Measurements from ENCODE around the gene MAP3K14.
"Not testable (repeated sequence)": the region's sequence is repeated elsewhere in the genome, so short reads cannot be mapped to it uniquely, and the experiment has no call there.

Gene MAP3K14

DNA sequence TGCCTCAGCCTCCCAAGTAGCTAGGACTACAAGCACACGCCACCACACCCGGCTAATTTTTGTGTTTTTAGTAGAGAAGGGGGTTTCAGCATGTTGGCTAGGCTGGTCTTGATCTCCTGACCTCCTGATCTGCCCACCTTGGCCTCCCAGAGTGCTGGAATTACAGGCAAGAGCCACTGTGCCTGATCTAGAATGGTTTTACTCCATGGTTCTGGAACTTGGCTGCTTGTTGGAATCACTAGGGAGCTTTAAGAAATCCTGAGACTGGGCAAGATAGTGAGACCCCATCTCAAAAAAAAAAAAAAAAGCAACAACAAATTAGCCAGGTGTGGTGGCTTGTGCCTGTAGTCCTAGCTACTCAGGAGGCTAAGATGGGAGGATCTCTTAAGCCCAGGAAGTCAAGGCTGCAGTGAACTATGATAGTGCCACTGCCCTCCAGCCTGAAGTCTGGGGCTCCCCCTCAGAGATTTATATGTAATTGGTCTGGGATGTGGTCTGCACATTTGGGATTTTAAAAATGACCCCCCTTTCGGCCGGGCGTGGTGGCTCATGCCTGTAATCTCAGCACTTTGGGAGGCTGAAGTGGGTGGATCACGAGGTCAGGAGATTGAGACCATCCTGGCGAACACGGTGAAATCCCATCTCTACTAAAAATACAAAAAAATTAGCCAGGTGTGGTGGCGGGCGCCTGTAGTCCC is 27.3 kb upstream of the MAP3K14 start:
- H3K4me3 Mint-ChIP-seq, H3K27me3 Mint-ChIP-seq, H3K27ac Mint-ChIP-seq, ATAC-seq, DNase-seq, H3K9me3 Mint-ChIP-seq: not testable (repeated sequence)
- peaks cover 15% of the 10 kb centered on the region for H3K4me1 Mint-ChIP-seq

DNA sequence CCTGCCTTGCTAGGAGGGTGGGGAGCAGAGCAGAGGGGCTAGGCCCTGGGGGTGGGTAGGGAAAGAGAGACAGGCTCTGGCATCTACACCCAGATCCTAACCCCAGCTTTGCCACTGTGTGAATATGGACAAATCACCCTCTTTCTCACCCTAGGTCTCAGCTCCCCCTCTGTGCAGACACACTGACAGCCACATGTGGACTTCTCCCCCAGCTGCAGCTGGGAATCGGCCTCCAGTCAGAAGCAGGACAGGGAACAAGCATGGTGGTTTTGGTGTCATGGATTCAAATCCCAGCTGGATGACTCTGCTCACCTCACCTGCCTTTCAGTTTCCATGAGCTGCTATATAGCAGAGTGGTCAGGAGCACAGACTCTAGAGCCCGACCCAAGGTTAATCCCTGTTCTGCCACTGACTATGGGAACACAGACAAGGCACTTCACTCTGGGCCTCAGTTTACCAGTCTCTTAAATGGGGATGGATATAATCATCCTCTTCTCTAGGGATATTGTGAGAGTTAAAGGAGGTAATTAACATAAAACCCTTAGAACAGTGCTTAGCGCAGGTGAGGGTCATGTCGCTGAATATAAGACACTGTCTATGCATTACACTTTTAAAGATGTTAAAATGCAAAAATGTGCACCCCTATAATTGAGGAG is 26.2 kb upstream of the MAP3K14 start:
- Mint-ChIP-seq H3K27me3 (peaks cover 8% of the 10 kb centered on the region), H3K4me1 (peaks cover 15% of the 10 kb centered on the region), H3K9me3 (no peaks in the 10 kb centered on the region), H3K4me3 (no peak overlapping the region), H3K27ac (no peak overlapping the region)
- DNase-seq, result no peak
- ATAC-seq, result no peak

DNA sequence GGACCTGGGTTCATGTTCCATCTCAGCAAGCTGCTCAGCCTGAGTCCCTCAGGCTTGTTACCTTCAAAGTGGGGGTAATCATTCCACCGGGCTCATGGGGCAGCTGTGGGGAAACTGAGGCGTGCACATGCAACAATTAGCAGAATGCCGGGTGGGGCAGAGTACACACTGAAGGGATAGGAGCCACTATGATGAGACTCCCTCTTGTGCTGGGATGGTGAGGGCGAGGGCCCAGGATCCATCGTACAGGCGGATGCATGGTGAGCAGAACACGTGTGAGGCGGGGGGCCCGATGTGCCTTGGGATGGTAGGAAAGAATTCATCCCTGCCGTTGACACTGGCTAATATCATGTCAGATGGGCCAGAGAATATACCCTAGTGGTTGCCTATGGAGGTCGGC is 25.5 kb upstream of the MAP3K14 start:
- no peaks in the 10 kb centered on the region for H3K9me3 Mint-ChIP-seq
- H3K4me1 Mint-ChIP-seq, result peaks cover 15% of the 10 kb centered on the region
- H3K27me3 Mint-ChIP-seq, result peaks cover 8% of the 10 kb centered on the region
- H3K27ac Mint-ChIP-seq, result no peak overlapping the region
- no peak overlapping the region for H3K4me3 Mint-ChIP-seq
- no peak for ATAC-seq
- no peak for DNase-seq

DNA sequence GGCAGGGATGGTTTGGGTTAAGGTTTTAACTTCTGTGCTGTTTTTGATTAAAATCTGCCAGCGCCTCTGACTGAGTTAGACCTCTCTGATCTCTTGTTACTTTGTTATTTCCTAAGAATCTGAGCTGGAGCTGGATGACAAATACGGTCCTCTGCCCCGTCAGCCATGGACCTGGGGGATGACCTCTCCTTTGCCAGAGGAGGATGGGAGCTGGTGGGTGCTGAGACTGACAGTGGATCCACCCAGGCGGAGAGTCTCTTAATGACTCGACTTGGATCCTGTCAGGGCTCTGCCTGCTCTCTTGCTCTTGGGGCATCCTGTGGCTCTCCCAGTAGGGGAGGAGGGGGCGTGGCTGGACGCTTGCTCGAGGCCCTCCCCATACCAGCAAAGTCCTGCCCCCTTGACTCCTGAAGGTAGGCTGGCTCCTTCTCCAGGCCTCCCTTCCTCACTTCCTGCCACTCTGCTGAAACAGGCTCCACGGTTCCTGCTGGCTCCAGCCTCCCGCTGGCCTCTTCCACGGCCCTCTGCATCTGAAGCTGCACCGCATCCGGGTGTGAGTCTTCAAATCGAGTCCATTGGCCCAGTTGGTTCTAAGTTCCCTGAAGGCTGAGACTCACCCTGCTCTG is 24.8 kb upstream of the MAP3K14 start:
- no peak for DNase-seq
- H3K4me3 Mint-ChIP-seq, result no peak overlapping the region

DNA sequence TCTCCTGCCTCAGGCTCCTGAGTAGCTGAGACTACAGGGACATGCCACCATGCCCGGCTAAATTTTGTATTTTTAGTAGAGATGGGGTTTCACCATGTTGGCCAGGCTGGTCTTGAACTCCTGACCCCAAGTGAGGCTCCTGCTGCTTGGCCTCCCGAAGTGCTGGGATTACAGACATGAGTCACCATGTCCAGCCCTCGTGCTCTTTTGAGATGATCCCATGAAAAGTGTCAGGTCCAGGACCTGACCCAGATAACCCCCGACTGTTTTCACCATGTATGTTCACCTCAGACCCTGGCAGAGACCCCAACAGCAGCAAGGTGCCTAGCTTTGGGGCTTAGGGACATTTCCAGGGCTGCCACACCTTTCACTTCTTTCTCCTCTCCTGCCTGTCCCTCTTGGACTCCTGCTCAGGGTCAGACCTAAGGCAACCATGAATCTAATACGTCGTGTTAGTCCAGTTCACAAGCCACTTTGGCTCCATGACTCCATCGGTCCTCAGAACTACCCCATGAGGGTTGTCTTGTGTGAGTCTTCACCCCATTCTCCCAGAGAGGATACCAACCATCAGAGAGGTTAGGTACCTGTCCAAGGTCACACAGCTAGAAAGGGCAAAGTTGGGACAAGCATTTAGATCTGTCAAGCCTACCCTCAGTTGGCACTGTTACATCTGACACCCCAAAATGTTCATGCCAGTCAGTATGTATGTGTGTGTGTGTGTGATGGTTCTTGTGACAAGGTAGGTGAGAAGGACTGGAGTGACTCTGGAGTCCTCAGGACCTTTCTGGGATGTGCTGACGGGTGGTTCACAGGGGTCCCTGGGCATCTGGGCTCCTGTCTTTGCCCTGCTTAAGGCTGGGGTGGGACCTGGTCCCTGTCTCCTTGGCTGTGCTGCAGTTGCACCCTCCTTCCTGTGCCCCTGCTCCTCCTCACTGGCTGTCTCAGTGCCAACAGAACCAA is 23.1 kb upstream of the MAP3K14 start:
- DNase-seq, result no peak
- Mint-ChIP-seq H3K4me3 (no peak overlapping the region), H3K4me1 (peaks cover 2% of the 10 kb centered on the region), H3K27me3 (peaks cover 8% of the 10 kb centered on the region), H3K27ac (no peak overlapping the region), H3K9me3 (no peaks in the 10 kb centered on the region)
- no peak for ATAC-seq

More for the DNA sequence above, 24.8 kb upstream of the MAP3K14 start:
- ATAC-seq, result no peak
- Mint-ChIP-seq H3K27me3 (peaks cover 8% of the 10 kb centered on the region), H3K27ac (no peak overlapping the region), H3K4me1 (peaks cover 15% of the 10 kb centered on the region), H3K9me3 (no peaks in the 10 kb centered on the region)

DNA sequence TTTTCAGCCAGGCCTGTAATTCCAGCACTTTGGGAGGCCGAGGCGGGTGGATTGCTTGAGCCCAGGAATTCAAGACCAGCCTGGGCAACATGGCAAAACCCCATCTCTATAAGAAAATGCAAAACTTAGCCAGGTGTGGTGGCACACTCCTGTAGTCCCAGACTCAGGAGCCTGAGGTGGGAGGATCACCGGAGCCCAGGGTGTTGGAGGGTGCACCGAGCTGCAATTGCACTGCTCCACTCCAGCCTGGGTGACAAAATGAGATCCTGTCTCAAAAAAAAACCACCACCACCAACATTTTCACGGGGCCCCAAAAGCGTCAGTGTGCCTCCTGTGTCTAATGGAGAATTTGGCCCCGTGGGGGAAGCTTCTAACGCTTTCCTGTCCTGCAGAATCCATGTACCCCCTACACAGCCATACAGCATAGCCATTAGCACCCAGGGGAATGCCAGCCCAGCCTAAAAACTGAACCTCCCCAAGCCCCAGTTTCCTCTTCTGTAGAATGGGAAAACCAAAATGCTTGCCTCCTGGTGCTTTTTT is 22.2 kb upstream of the MAP3K14 start:
- Mint-ChIP-seq H3K4me3 (no peak overlapping the region), H3K9me3 (no peaks in the 10 kb centered on the region), H3K4me1 (peaks cover 5% of the 10 kb centered on the region), H3K27ac (no peak overlapping the region), H3K27me3 (peaks cover 8% of the 10 kb centered on the region)
- ATAC-seq (no peak), DNase-seq (no peak)

DNA sequence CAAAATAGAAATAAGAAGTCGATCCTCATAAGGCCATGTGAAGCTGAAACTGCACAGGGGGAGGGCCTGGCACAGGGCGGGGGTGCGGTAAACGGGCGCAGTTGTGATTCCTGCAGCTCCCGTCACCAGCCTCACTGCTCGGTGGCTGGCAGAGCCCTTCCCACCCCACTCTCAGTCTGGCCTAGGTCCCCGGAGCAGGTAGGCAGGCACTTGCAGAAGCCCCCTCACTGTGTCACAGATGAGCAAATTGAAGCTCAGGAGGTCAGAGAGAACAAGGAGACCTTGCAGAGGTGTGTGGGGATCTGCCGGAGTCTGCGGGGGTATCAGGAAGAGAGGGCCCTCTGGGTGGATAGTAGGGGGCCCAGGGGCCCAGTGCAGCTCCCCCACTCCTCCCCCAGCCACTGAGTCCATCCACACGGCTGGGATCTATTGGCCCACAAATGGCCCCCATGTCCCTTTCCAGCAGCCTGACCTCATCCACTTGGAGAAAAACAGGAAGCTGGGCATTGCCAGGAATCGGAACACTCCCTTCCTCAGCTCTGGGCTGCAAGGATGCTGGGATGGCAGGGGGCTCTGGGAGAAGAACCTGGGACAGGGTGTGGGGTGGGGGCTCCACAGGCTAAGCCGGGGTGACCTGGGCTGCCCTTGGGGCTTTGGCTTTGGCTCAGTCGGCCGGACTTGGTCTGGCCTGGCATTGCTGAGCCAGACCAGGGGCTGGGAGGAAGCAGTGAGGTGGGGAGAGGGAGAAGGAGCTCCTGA is 21.4 kb upstream of the MAP3K14 start:
- DNase-seq (no peak), ATAC-seq (no peak)
- peaks cover 14% of the 10 kb centered on the region for H3K4me1 Mint-ChIP-seq
- no peak overlapping the region for H3K4me3 Mint-ChIP-seq
- H3K9me3 Mint-ChIP-seq, result no peaks in the 10 kb centered on the region
- H3K27me3 Mint-ChIP-seq, result peaks cover 8% of the 10 kb centered on the region
- no peak overlapping the region for H3K27ac Mint-ChIP-seq

DNA sequence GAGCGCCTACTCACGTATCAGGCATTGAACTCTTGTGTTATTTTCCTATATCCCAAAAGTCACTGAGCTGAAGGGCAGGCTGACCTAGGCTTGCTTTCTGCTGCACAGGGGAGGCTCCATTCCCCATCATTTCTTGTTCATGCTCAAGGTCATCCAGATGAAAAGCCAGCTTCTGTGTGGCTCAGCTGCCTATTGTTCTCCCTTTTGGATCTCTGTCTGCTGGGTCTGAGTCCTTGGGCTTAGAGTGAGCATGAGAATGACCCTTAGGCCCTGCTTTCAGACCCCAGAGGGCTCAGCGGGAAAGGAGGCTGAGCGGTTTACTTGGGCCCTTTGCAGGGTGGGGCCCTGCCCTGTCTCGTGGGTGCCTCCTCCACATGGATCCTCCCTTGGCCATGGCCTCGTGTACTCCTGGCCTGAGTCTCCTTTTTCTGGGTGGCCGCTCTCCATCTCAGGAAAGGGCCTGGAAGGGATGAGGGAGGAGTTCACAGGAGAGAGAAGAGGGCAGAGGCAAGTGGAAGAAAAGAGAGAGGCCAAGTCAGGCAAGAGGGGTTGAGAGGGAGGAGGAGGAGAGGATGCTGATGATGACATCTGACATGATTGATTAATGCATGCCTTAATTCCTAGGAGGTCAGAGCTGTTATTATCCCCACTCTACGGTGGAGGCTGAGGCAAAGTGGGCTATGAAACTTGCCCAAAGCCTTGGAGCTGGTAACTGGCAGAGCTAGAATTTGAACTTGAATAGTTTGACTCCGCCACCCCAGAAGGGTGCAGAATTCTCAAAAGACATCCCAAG is 19.8 kb upstream of the MAP3K14 start:
- Mint-ChIP-seq H3K27me3 (peaks cover 8% of the 10 kb centered on the region), H3K27ac (peak overlapping the region in 1 of 2 donors; percentile 81), H3K4me3 (no peak overlapping the region), H3K4me1 (peaks cover 25% of the 10 kb centered on the region), H3K9me3 (no peaks in the 10 kb centered on the region)
- DNase-seq (no peak), ATAC-seq (no peak)

DNA sequence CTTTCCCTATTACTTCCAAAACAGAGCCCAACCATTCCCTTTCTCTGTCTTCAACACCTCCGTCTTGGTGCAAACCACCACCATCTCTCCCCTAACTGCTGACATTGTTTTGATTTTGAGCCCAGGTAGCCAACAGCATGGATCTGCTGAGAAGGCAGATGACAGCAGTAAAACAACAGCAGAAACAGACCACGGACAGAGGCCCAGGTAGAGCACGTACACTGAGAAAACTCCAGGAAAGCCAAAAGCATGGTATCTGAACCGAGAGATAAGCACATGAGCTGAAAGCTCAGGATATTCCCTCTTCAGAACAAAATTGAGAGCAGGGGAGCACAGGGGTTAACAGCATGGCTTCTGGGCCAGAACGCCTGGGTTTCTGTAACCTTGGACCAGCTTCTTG is 18.9 kb upstream of the MAP3K14 start:
- no peak overlapping the region for H3K27ac Mint-ChIP-seq
- peaks cover 8% of the 10 kb centered on the region for H3K27me3 Mint-ChIP-seq
- ATAC-seq (no peak), DNase-seq (no peak)
- peaks cover 25% of the 10 kb centered on the region for H3K4me1 Mint-ChIP-seq
- H3K9me3 Mint-ChIP-seq, result no peaks in the 10 kb centered on the region
- no peak overlapping the region for H3K4me3 Mint-ChIP-seq

DNA sequence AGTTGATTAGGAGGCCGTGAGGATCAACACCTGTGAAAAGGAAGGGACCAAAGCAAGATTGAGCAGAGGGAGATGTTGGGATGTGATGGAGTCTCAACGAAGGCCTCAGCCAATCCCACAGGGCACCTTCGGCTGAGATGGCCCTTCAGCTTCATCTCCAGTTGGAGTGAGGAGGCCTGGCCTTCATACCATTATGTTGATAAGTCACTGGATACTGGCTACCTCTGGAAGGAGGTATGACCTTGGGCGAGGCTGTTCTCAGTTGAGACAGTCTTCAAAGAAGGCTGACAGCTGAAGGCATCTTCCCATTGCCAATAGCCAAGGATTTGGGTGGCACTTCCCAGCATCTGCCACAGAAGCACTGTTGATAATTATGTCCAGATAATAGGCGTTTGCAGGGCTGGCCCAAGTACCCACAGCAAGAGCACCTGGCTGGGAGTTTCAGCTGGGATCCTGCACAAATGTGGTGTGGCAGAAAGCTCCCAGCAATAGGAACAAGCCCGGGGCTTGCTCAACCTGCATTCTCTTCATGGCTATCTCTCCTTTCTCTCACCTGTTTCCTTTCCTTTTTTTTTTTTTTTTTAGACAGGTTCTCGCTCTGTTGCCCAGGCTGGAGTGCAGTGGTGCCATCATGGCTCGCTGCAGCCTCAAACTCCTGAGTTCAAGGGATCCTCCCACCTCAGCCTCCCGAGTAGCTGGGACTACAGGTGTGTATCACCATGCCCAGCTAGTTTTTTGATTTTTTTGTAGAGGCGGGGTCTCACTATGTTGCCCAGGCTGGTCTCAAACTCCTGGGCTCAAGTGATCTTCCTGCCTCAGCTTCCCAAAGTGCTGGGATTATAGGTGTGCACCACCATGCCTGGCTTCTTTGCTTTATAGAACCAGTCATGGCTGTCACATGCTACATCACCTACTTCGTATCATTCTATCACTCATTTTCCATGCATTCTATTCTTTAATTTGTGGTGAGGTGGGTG is 18.2 kb upstream of the MAP3K14 start:
- Mint-ChIP-seq H3K4me1 (peaks cover 25% of the 10 kb centered on the region), H3K4me3 (no peak overlapping the region), H3K27me3 (peaks cover 5% of the 10 kb centered on the region), H3K9me3 (no peaks in the 10 kb centered on the region), H3K27ac (peak overlapping the region in 1 of 2 donors; percentile 77)
- ATAC-seq (no peak), DNase-seq (no peak)

DNA sequence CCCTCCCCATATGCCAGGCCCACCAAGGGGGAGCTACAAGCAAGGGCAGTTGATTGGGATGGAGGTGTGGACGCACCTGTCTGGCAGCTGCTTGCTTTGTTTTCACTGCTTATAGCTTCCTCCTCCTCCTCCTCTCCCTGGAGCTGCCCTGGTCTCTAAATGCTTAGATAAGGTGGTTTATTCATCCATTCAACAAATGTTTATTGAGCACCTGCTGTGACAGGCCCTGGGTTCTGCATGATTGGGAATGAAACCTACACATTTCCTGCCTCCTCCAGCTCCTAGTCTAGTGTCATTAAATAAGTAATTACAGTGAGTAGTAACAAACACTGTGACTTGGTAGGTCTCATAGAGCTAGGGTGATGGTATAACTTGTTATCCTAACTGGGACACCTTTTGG is 17.4 kb upstream of the MAP3K14 start:
- no peaks in the 10 kb centered on the region for H3K9me3 Mint-ChIP-seq
- H3K4me1 Mint-ChIP-seq, result peaks cover 31% of the 10 kb centered on the region
- no peak for DNase-seq
- H3K27ac Mint-ChIP-seq, result no peak overlapping the region
- no peaks in the 10 kb centered on the region for H3K27me3 Mint-ChIP-seq
- no peak overlapping the region for H3K4me3 Mint-ChIP-seq
- ATAC-seq, result no peak

DNA sequence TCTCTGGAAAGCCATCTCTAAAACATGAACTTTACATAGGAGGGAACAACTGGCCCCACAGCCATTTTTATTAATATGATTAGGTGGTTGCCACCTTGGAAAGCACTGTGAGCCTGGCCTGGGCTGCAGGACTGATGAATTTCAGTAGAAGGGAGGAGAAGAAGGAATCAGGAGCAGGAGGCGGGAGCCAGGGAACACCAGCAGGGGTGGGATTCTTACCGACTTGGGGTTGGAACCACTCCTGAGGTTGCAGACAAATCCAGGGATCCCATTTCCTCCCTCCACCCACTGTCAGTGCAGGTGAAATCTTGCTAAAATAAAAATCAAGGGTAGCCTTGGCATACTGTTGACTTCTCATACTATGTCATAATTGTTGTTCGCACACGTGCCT is 16.9 kb upstream of the MAP3K14 start:
- Mint-ChIP-seq H3K4me1 (peaks cover 31% of the 10 kb centered on the region), H3K27ac (no peak overlapping the region), H3K9me3 (no peaks in the 10 kb centered on the region), H3K4me3 (no peak overlapping the region), H3K27me3 (no peaks in the 10 kb centered on the region)
- no peak for DNase-seq
- ATAC-seq, result no peak

DNA sequence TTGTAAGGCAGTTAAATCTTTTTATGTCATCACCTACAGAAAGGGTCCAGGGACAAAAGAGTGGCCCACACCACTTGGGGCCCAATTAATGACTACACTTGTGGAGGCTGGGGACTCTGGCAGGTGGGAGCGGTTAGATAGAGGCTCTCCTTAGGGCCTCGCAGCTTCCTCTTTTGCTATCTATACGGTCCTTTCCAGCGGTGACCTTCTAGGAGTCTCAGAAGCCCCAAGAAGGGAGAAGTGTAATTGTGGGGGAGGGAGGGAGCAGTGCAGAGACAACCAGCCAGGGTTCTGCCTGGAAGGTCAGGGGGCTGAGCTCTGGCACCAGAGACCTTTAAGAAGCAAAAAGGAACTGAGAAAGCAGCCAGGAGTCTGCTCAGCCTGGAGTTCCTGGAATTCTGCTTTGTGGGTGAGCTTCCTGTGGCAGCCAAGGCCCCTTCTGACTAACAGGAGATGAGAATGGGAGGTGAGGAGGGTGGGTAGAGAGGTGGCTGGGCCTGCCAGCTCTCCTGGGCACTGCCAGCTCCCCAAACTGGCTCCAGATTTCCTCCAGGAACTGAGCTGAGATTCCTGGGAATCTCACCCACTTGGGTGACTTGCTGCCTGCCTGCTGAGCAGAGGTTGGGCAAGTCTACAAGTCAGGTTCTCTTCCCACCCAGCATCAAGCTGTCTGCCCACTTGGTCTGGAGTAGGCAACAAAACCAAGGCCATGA is 16.3 kb upstream of the MAP3K14 start:
- no peaks in the 10 kb centered on the region for H3K9me3 Mint-ChIP-seq

More for the DNA sequence above, 16.3 kb upstream of the MAP3K14 start:
- Mint-ChIP-seq H3K27me3 (no peaks in the 10 kb centered on the region), H3K27ac (peak overlapping the region in 1 of 2 donors; percentile 86), H3K4me1 (peaks cover 31% of the 10 kb centered on the region), H3K4me3 (peak overlapping the region in 1 of 2 donors; percentile 66)
- ATAC-seq (no peak), DNase-seq (no peak)

Measured in stimulated activated naive CD8-positive, alpha-beta T cell treated with anti-CD3 and anti-CD28 coated beads, Interleukin-15, amount 100 ng/mL, for 72 hours (primary cell).